Measurements from ENCODE around the gene ZNF526. TPM values are rescaled to one million over a fixed set of nuclear protein-coding genes. Genes with fewer than 3 reads are reported as not detected.
"Not testable (repeated sequence)": the region's sequence is repeated elsewhere in the genome, so short reads cannot be mapped to it uniquely, and the experiment has no call there.

The ZNF526 gene
- total and polyA plus RNA-seq, 9 donors = 5.4 to 8.7 (median 6.5) TPM

DNA sequence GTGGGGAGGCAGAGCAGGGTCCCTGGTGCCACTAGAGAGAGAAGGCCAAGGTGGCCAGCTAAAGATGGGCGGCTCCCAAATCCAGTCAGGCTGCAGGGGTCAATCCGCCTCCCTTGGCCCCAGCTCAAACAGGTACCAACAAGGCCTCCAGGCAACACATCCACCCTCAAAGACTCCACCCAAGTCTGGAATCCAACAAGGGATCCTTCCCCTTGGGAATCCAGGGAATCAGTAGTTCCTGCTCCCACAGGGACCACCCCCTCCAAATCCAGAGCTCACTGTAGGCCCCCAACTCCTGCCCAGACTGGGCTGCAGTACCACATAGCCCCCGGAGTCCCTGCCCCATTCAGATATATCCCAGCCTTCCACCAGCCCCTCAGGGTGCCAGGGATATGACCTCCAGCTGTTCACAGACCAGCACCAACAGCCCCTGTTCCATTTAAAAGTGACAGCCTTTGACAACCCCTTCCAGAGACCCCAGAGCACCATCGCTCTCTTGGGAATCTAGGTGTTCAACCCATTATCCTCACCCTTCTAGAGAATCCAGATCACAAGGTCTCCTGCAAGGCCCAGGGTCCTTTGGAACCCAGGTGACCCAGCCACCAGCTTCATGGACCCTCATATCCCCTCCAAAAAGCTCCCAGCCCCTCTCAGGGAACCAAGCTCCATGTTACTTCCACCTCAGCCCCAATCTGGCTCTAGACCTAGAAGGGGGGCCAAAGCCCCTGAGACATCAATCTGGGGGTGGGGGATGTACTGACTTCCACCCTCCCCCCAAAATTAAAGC, 31.7 kb downstream of the ZNF526 start:
- WGBS (ENCODE audit: insufficient coverage) = 80% methylated on average over 3 of the region's 4 CpGs
- Histone ChIP-seq H3K27ac (ENCODE audit: low read length) (peak overlapping the region; percentile 92), H3K4me1 (ENCODE audit: control insufficient read depth, insufficient read depth, low read length) (peaks cover 56% of the 10 kb centered on the region)

DNA sequence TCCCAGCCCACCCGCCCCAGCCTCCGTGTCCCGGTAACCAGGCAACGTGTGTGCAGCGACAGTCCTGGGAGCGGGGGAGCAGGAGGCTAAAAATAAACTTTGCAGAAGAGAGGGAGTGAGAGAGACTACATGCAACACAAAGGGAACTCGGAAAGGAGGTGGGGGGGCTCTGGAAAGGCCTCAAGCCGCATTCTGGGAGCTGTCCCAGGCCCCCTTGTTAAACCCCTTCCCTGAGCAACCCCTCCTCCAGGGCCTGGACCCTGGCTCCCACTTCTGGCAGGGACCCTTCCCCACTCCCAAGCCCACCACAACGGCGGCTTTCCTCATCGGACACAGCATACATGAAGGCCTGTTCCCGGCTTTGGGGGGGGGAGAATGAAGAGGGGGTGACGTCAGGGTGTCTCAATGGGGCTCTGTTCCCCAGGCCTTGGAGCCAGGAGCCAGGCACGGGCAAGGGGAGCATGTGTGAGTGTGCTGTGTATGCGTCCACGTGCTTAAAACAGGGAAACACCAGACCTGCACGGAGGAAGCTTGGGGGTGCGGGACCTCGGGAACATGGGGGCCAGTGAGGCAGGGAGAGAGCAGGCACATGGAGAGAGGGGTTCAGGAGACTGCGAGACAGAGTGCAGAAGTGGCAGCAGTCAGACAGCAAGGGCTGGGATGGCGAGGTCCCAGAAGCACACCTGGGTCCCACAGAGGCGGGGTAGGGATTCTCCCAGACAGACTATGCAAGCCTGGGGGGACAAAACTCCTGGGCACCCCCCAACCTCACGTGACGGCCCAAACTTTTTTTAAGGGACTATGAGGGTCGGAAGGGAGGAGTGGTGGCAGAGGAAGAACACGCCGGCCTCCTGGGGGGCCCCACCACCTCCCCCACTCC, 32.5 kb downstream of the ZNF526 start:
- Histone ChIP-seq H3K4me1 (ENCODE audit: control insufficient read depth, insufficient read depth, low read length) (peaks cover 52% of the 10 kb centered on the region), H3K27ac (ENCODE audit: low read length) (peak overlapping the region; percentile 97), H3K4me3 (ENCODE audit: low read length) (peak overlapping the region; percentile 99), H3K36me3 (ENCODE audit: control insufficient read depth, insufficient read depth, low read length) (peaks cover 23% of the 10 kb centered on the region), H3K9me3 (replicated peaks; ENCODE audit: control insufficient read depth, low read depth, low read length) (no peaks in the 10 kb centered on the region), H3K27me3 (ENCODE audit: control insufficient read depth, insufficient read depth, low read length) (no peaks in the 10 kb centered on the region)
- WGBS (ENCODE audit: insufficient coverage) = 5% methylated on average over 9 of the region's 27 CpGs
- DNase-seq = peak; percentile 87

More for the DNA sequence above, 31.7 kb downstream of the ZNF526 start:
- peak; percentile 46 for DNase-seq
- Histone ChIP-seq H3K27me3 (ENCODE audit: control insufficient read depth, insufficient read depth, low read length) (no peaks in the 10 kb centered on the region), H3K4me3 (ENCODE audit: low read length) (peak overlapping the region; percentile 15), H3K36me3 (ENCODE audit: control insufficient read depth, insufficient read depth, low read length) (peaks cover 26% of the 10 kb centered on the region), H3K9me3 (replicated peaks; ENCODE audit: control insufficient read depth, low read depth, low read length) (no peaks in the 10 kb centered on the region)

DNA sequence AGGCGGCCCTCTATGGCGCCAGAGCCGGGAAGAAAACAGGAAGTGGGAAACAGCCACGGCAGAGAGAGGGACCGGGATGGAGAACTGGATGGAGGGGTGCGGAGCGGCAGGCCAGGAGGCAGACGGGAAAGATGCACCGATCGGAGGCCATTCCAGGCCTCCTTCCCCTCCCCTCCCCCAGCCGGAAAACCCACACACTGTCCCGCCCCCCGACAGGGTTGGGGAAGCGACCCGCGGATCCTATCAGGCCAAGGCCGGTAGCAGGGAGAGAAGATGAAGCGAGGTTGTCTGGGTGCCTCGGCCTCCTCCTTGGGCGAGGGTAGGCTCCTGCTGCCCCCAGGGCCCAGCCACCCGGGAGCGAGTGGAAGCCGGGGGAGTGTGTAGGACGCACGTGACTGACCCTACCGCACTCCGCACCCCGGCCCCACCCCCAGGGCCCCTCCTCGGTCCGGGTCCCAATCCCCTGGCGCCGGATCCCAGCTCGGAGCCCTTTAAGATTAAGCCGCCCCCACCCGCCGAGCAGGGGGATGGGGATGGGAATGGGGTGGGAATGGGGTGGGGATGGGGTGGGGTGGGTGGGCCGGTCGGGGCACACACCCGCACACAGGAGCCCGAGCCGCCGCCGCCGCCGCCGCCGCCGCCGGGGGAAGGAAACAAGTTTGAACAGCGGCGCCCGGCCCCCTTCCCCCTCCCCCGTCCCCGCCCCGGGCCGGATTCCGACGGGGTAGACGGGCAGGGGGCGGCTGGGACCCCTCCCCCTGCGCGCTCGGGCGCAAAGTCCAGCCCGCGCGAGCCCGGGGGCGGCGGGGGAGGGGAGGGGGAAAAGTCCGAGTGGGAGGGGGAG, 33.4 kb downstream of the ZNF526 start:
- peak overlapping the region; percentile 97 for H3K27ac ChIP-seq (ENCODE audit: low read length)
- H3K4me1 ChIP-seq (ENCODE audit: control insufficient read depth, insufficient read depth, low read length) = peaks cover 52% of the 10 kb centered on the region
- DNase-seq = peak; percentile 80
- H3K4me3 ChIP-seq (ENCODE audit: low read length) = peak overlapping the region; percentile 99
- no peaks in the 10 kb centered on the region for H3K9me3 ChIP-seq (replicated peaks; ENCODE audit: control insufficient read depth, low read depth, low read length)
- H3K36me3 ChIP-seq (ENCODE audit: control insufficient read depth, insufficient read depth, low read length) = peaks cover 17% of the 10 kb centered on the region
- WGBS (ENCODE audit: insufficient coverage) = 1% methylated on average over 10 of the region's 71 CpGs
- H3K27me3 ChIP-seq (ENCODE audit: control insufficient read depth, insufficient read depth, low read length) = no peaks in the 10 kb centered on the region

DNA sequence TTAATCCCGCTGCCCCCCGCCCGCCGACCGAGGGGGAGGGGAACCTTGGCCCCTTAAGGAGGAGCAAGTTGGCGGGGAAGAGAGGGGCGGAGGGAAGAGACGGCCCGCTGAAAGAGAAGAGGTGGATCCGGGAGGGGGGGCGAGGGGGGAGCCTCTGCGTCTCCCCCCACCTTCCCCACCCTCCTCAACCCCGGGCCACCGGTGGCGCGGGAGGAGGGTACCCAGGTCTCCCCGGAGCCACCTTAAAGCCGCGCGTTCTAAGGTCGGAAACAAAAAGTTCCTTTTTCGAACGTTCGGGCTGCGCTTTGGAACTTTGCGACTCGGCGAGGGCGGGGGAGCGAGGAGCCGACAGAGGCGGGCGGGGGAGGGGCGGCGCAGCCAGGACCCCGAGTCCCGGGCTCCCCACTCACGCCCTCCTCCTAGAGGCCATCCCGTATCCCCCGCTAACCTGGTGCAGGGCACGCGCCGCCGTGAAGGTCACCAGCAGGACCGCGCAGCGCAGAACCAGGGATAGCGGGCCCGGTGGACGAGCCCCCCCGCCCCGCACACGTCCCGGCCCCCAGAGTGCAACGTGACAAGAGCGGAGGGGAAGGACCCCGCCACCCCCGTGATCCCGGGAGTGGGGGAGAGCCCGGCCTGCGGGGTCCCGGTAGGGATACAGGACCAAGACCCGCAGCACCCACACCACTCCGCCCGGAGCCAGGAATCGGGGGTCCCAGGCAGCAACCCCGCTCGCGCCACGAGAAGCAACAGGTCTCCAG, 34.2 kb downstream of the ZNF526 start:
- under 1% methylated on average over 44 of the region's 70 CpGs for WGBS (ENCODE audit: insufficient coverage)
- Histone ChIP-seq H3K9me3 (replicated peaks; ENCODE audit: control insufficient read depth, low read depth, low read length) (no peaks in the 10 kb centered on the region), H3K4me1 (ENCODE audit: control insufficient read depth, insufficient read depth, low read length) (peaks cover 48% of the 10 kb centered on the region), H3K4me3 (ENCODE audit: low read length) (peak overlapping the region; percentile 99), H3K27me3 (ENCODE audit: control insufficient read depth, insufficient read depth, low read length) (no peaks in the 10 kb centered on the region), H3K36me3 (ENCODE audit: control insufficient read depth, insufficient read depth, low read length) (peaks cover 9% of the 10 kb centered on the region), H3K27ac (ENCODE audit: low read length) (peak overlapping the region; percentile 88)
- DNase-seq = peak; percentile 94

DNA sequence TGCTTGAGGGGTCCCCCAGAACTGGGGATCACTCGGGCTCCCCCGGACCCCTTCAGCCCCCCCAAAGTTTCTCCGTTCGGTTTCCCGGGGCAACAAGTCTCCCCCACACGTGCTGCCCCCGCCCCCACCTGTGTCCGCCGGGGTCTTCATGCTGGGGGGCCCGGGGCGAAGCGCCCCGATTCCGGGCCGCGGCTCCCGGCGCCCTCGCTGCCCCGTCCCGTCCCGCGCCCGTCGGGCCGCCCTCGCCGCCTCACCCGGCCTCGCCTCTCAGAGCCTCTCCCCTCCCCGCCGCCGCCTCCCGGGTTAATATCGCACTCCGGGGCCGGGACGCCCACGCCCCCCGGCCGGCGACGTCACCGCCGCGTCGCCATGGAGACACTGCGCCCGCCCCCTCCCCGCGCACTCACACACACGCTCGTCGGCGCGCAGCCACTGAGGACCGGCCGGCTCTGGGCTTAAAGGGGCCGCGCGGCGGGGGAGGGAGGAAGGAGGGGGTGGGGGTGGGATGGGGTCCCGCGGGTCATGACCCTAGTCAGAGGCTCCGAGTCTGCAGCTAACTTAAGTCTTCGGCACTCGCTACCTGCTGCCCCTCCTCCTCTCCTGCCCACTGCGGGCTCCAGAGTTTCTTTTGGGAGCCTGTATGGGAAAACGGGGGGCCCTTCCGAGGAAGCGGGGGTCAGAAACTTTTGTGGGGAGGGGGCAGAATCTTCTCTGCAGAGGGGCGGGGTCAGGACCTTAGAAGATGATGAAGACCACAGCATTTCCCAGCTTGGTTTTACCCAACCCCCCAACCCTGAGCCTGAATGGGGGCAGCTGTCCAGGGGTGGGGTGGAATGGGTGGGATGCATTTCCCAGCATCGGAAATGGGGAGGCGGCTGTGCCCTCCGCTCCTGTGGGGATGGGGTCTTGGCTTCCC, 35.0 kb downstream of the ZNF526 start, which contains the start of gene ERF:
Gene ERF, minus strand, starts transcription at position 279 of the 916 bp plus-strand sequence. Its CDS starts 129 bp downstream, at position 150.
- peak; percentile 97 for DNase-seq

DNA sequence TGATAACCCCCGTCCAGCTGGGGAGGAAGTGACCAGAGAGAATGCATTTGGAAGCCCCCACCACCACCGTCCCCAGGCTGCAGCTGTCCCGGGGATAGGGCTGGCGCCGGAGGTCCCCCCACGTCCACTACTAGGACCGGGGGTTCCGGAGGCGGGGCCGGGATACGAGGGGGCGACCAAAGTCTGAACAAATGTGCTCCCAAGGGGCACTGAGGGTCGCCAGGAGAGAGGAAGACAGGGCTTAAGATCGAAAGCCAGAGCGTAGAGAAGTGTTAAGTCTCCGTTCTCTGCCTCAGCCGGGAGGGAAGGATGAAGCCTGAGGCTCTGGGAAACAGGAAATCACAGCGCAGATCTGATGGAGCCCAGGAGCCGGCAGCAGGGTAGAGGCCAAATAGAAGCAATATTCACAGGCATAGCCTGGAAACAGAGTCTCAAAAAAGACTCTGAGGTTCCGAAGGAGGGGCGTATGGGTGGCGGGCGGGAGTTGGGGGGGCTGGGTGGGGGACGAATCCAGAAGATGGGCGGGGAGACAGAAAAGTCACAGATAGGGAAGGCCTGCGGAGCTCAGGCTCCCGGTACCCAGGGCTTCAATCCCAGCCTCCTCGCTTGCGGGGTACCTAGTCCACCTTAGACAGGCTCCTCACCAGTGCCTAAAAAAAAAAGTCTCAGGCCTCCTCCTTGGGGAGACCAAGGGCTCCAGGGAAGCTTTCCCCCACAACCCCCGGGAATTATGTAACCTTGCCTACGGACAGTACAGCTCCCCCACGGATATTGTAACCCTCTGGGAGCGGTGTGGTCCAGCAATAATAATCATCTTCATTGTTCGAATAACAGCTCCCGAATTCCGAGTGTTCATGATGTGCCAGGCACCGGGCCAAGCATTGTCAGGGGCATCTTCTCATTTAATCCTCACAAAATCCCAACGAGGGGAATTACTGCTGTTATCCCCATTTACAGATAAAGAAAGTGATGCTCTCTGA, 35.9 kb downstream of the ZNF526 start:
- H3K4me3 ChIP-seq (ENCODE audit: low read length) = peak overlapping the region; percentile 61
- peak overlapping the region; percentile 99 for H3K27ac ChIP-seq (ENCODE audit: low read length)
- H3K36me3 ChIP-seq (ENCODE audit: control insufficient read depth, insufficient read depth, low read length) = no peaks in the 10 kb centered on the region
- DNase-seq = peak; percentile 91
- no peaks in the 10 kb centered on the region for H3K9me3 ChIP-seq (replicated peaks; ENCODE audit: control insufficient read depth, low read depth, low read length)
- H3K4me1 ChIP-seq (ENCODE audit: control insufficient read depth, insufficient read depth, low read length) = peaks cover 31% of the 10 kb centered on the region
- H3K27me3 ChIP-seq (ENCODE audit: control insufficient read depth, insufficient read depth, low read length) = no peaks in the 10 kb centered on the region
- 1% methylated on average over 28 of the region's 38 CpGs for WGBS (ENCODE audit: insufficient coverage)

More for the DNA sequence above, 35.0 kb downstream of the ZNF526 start, which contains the start of gene ERF:
- H3K4me3 ChIP-seq (ENCODE audit: low read length) = peak within 1 kb of the TSS; percentile 99
- peaks cover under 1% of the 10 kb centered on the region for H3K36me3 ChIP-seq (ENCODE audit: control insufficient read depth, insufficient read depth, low read length)
- H3K9me3 ChIP-seq (replicated peaks; ENCODE audit: control insufficient read depth, low read depth, low read length) = no peaks in the 10 kb centered on the region
- under 1% methylated on average over 47 of the region's 75 CpGs for WGBS (ENCODE audit: insufficient coverage)
- peaks cover 41% of the 10 kb centered on the region for H3K4me1 ChIP-seq (ENCODE audit: control insufficient read depth, insufficient read depth, low read length)
- peak within 1 kb of the TSS; percentile 99 for H3K27ac ChIP-seq (ENCODE audit: low read length)
- H3K27me3 ChIP-seq (ENCODE audit: control insufficient read depth, insufficient read depth, low read length) = no peaks in the 10 kb centered on the region

DNA sequence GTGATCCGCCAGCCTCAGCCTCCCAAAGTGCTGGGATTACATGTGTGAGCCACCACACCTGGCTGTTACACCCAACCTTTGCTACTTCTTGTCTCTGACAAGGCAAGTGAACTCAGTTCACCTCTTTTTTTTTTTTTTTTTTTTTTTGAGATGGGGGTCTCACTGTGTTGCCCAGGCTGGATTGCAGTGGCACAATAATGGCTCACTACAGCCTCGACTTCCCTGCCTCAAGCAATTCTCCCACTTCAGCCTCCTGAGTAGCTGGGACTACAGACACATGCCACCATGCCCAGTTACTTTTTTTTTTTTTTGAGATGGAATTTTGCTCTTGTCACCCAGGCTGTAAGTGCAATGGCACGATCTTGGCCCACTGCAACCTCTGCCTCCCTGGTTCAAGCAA, 37.7 kb downstream of the ZNF526 start:
- 83% methylated on average over 2 of the region's 3 CpGs for WGBS (ENCODE audit: insufficient coverage)
- H3K4me3 ChIP-seq (ENCODE audit: low read length); DNase-seq; H3K9me3 ChIP-seq (replicated peaks; ENCODE audit: control insufficient read depth, low read depth, low read length); H3K27ac ChIP-seq (ENCODE audit: low read length); H3K27me3 ChIP-seq (ENCODE audit: control insufficient read depth, insufficient read depth, low read length); H3K36me3 ChIP-seq (ENCODE audit: control insufficient read depth, insufficient read depth, low read length): not testable (repeated sequence)
- peaks cover 14% of the 10 kb centered on the region for H3K4me1 ChIP-seq (ENCODE audit: control insufficient read depth, insufficient read depth, low read length)

DNA sequence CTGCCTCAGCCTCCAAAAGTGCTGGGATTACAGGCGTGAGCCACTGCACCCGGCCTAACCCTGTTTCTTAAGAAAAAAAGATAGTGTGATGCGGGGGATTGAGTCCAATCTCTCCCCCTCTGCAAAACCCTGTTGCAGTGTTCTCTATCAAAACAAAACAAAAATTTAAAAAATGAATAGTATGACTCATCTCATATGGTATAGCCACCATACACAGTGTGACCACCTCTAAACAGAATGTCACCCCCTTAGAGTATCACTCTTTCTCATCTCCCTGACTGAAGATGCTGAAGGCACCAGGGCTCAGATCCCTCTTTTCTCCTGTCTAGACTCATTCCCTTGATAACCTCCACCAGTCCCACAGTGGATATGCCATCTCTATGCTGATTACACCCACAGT, 41.7 kb downstream of the ZNF526 start:
- DNase-seq = no peak
- WGBS (ENCODE audit: insufficient coverage) = no CpG with 5 or more reads among the region's 3 CpGs
- no peaks in the 10 kb centered on the region for H3K27me3 ChIP-seq (ENCODE audit: control insufficient read depth, insufficient read depth, low read length)
- no peak overlapping the region for H3K4me3 ChIP-seq (ENCODE audit: low read length)
- no peak overlapping the region for H3K27ac ChIP-seq (ENCODE audit: low read length)
- no peaks in the 10 kb centered on the region for H3K9me3 ChIP-seq (replicated peaks; ENCODE audit: control insufficient read depth, low read depth, low read length)
- peaks cover 2% of the 10 kb centered on the region for H3K4me1 ChIP-seq (ENCODE audit: control insufficient read depth, insufficient read depth, low read length)
- H3K36me3 ChIP-seq (ENCODE audit: control insufficient read depth, insufficient read depth, low read length) = no peaks in the 10 kb centered on the region
